H9 (cell line): Measurements from ENCODE around the gene ZNF467. TPM values are rescaled to one million over a fixed set of nuclear protein-coding genes. Genes with fewer than 3 reads are reported as not detected.

Source experiments
- DNase-seq: peaks from one replicate; pipeline ENCODE4 v3.0.0-alpha.2; 2017
- H2AFZ ChIP-seq: one replicate; pipeline ENCODE4 v1.6.1; 2013; ENCODE audit warnings: mild to moderate bottlenecking, low read length, control low read depth, moderate library complexity
- H2AK5ac ChIP-seq: 2 replicates; pipeline ENCODE4 v1.6.1; 2013; ENCODE audit warnings: low read length, control low read depth, mixed read lengths; ENCODE audit not compliant: insufficient read length
- H2BK120ac ChIP-seq: one replicate; pipeline ENCODE4 v1.6.1; 2013; ENCODE audit warnings: low read depth, mild to moderate bottlenecking, low read length, control low read depth, inconsistent platforms; ENCODE audit not compliant: poor library complexity, severe bottlenecking
- H2BK12ac ChIP-seq: 2 replicates; pipeline ENCODE4 v1.6.1; 2013; ENCODE audit warnings: low read length, control low read depth, mixed read lengths, low read depth; ENCODE audit not compliant: insufficient read length
- H2BK15ac ChIP-seq: 2 replicates; pipeline ENCODE4 v1.6.1; 2013; ENCODE audit warnings: low read depth, low read length, control low read depth
- H2BK20ac ChIP-seq: one replicate; pipeline ENCODE4 v1.6.1; 2013; ENCODE audit warnings: low read depth, mild to moderate bottlenecking, low read length, control low read depth, inconsistent platforms; ENCODE audit not compliant: poor library complexity, severe bottlenecking
- H2BK5ac ChIP-seq: 2 replicates; pipeline ENCODE4 v1.6.1; 2013; ENCODE audit warnings: low read length, control low read depth, mixed read lengths; ENCODE audit not compliant: insufficient read length
- H3K14ac ChIP-seq: 2 replicates; pipeline ENCODE4 v1.6.1; 2013; ENCODE audit warnings: low read length, control low read depth; ENCODE audit not compliant: insufficient read depth
- H3K18ac ChIP-seq: 2 replicates; pipeline ENCODE4 v1.6.1; 2013; ENCODE audit warnings: low read depth, mild to moderate bottlenecking, mixed read lengths, low read length, control low read depth; ENCODE audit not compliant: insufficient read length
- H3K23ac ChIP-seq: 2 replicates; pipeline ENCODE4 v1.6.1; 2013; ENCODE audit warnings: low read length, control low read depth, mixed read lengths, low read depth; ENCODE audit not compliant: insufficient read length
- H3K23me2 ChIP-seq: 2 replicates; pipeline ENCODE4 v1.6.1; 2013; ENCODE audit warnings: low read depth, mild to moderate bottlenecking, mixed read lengths, low read length, control low read depth; ENCODE audit not compliant: insufficient read length, poor library complexity, severe bottlenecking
- H3K27ac ChIP-seq: 2 replicates; pipeline ENCODE4 v1.5.1; 2013; ENCODE audit warnings: low read length, control low read depth, mixed read lengths, low read depth; ENCODE audit not compliant: insufficient read length
- H3K27me3 ChIP-seq: 2 replicates; pipeline ENCODE4 v1.6.1; 2013; ENCODE audit warnings: low read length, control low read depth, inconsistent platforms; ENCODE audit not compliant: insufficient read depth
- H3K4ac ChIP-seq: 2 replicates; pipeline ENCODE4 v1.6.1; 2013; ENCODE audit warnings: low read depth, mild to moderate bottlenecking, control low read depth, inconsistent platforms, low read length, moderate library complexity
- H3K4me1 ChIP-seq: 2 replicates; pipeline ENCODE4 v1.6.1; 2013; ENCODE audit warnings: low read length, control low read depth, inconsistent platforms; ENCODE audit not compliant: insufficient read depth
- H3K4me2 ChIP-seq: 2 replicates; pipeline ENCODE4 v1.6.1; 2013; ENCODE audit warnings: low read length, control low read depth, mixed read lengths; ENCODE audit not compliant: insufficient read length, insufficient read depth
- H3K56ac ChIP-seq: 2 replicates; pipeline ENCODE4 v1.6.1; 2013; ENCODE audit warnings: low read depth, mild to moderate bottlenecking, mixed read lengths, low read length, control low read depth; ENCODE audit not compliant: insufficient read length
- H3K79me1 ChIP-seq: 2 replicates; pipeline ENCODE4 v1.6.1; 2013; ENCODE audit warnings: low read depth, mild to moderate bottlenecking, moderate library complexity, low read length, control low read depth, inconsistent platforms; ENCODE audit not compliant: insufficient read depth, poor library complexity, severe bottlenecking
- H3K79me2 ChIP-seq: 2 replicates; pipeline ENCODE4 v1.6.1; 2013; ENCODE audit warnings: low read length, control low read depth, inconsistent platforms; ENCODE audit not compliant: insufficient read depth
- H3K9ac ChIP-seq: 2 replicates; pipeline ENCODE4 v1.6.1; 2013; ENCODE audit warnings: low read length, control low read depth, mixed read lengths; ENCODE audit not compliant: insufficient read length; ENCODE audit errors: extremely low read depth
- H3K9me3 ChIP-seq: one replicate; pipeline ENCODE4 v1.6.1; 2013; ENCODE audit warnings: low read depth, low read length, inconsistent platforms; ENCODE audit not compliant: control insufficient read depth
- H3T11ph ChIP-seq: one replicate; pipeline ENCODE4 v1.6.1; 2013; ENCODE audit warnings: mild to moderate bottlenecking, low read length, control low read depth, inconsistent platforms
- H4K20me1 ChIP-seq: one replicate; pipeline ENCODE4 v1.6.1; 2013; ENCODE audit not compliant: control insufficient read depth, insufficient read length, insufficient read depth
- H4K5ac ChIP-seq: 2 replicates; pipeline ENCODE4 v1.6.1; 2013; ENCODE audit warnings: low read depth, mild to moderate bottlenecking, mixed read lengths, low read length, control low read depth; ENCODE audit not compliant: insufficient read length
- H4K8ac ChIP-seq: replicated peaks from 2 replicates; pipeline ENCODE4 v1.6.1; 2013; ENCODE audit warnings: low read length, control low read depth, mixed read lengths, low read depth; ENCODE audit not compliant: insufficient read length
- H4K91ac ChIP-seq: 2 replicates; pipeline ENCODE4 v1.6.1; 2013; ENCODE audit warnings: low read depth, mild to moderate bottlenecking, moderate library complexity, mixed read lengths, low read length, control low read depth; ENCODE audit not compliant: insufficient read length
- H3K27ac Mint-ChIP-seq, 3 experiments: 2 replicates in 2 of 3; 3 replicates in 1 of 3; pipeline ENCODE4 v1.8.0; 2020 to 2021; ENCODE audit warnings: mixed read lengths in 3 of 3, mild to moderate bottlenecking in 1 of 3, moderate library complexity in 1 of 3
- H3K27me3 Mint-ChIP-seq: 2 replicates; pipeline ENCODE4 v1.8.0; 2021; ENCODE audit warnings: low read depth, mild to moderate bottlenecking, moderate library complexity, mixed read lengths
- H3K36me3 Mint-ChIP-seq, 3 experiments: 2 replicates in 2 of 3; 3 replicates in 1 of 3; pipeline ENCODE4 v1.8.0; 2020 to 2021; ENCODE audit warnings: low read depth in 3 of 3, mixed read lengths in 3 of 3; ENCODE audit not compliant: insufficient read depth in 1 of 3
- H3K4me1 Mint-ChIP-seq, 2 experiments: 2 replicates each; pipeline ENCODE4 v1.8.0; 2020; ENCODE audit warnings: mixed read lengths in 2 of 2
- H3K4me3 Mint-ChIP-seq, 2 experiments: 2 replicates in 1 of 2; 3 replicates in 1 of 2; pipeline ENCODE4 v1.8.0; 2020 to 2021; ENCODE audit warnings: mild to moderate bottlenecking in 2 of 2, mixed read lengths in 2 of 2, moderate library complexity in 1 of 2
- H3K9me3 Mint-ChIP-seq, 2 experiments: 2 replicates in 1 of 2; 3 replicates in 1 of 2; pipeline ENCODE4 v1.8.0; 2020; ENCODE audit warnings: mild to moderate bottlenecking in 2 of 2, mixed read lengths in 2 of 2, moderate library complexity in 1 of 2
- WGBS: extraction: QIAGEN DNeasy Blood & Tissue Kit; methylation state at CpG from one replicate; pipeline ENCODE4 v1.1.7; 2013; ENCODE audit warnings: missing lambda C conversion rate, low lambda C conversion rate, mixed read lengths; ENCODE audit not compliant: insufficient read length; ENCODE audit errors: extremely low coverage; 5-methylcytosine and 5-hydroxymethylcytosine counted together
- total RNA-seq: library from RNA; stranded (reverse); gene quantifications from 2 replicates; pipeline ENCODE4 v1.2.1, GENCODE V29; 2021
- TF ChIP-seq, protein P1 (sequence below): fragments of 200-600 bp; sonication (generic); conservative IDR thresholded peaks from 3 replicates; pipeline ENCODE4 v1.8.0; 2021; ENCODE audit warnings: antibody characterized with exemption, mild to moderate bottlenecking

The ZNF467 gene
- total RNA-seq, 1 experiment from 2014 or later: 0.31 TPM

DNA sequence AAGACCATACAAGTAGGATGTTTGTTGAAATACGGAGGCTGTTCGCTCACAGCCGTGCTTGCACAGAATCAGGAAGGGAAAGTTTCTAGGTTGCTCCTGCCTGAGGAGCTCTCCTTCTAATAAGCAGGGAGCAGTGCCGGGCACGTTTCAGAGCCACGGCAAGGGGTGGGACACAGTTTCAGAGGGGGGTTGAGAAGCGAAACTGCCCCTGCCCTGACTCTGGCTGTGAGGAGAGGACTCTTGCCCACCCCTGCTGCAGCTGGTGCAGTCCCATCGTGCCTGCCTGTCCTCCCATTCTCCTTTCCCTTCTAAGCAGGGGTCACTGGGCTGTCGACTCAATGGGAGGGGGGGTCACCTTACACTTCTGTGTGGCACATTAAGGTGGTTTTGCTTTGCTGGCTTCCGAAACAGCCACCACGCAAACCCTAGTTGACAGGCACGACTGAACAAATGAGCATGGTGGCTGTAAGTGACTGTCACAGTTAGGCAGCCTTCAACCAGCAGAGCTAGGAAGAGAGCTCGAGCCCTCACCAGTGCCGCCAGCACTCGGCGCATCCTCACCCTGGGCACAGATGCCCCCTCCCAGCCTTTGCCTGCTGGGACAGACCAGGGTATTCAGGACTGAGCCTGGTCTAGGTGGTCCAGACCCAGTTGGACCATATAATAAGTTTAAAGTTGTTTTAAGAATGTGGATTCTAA, 37.5 kb downstream of the ZNF467 start:
- H4K20me1 ChIP-seq: no peaks in the 10 kb centered on the region
- H3K36me3 Mint-ChIP-seq: peaks cover under 1 to 14% (median 4%) of the 10 kb centered on the region in 3 experiments; a peak in 6 of 7 replicates
- H3K9me3 ChIP-seq: no peaks in the 10 kb centered on the region
- no peak overlapping the region for H3K4me3 Mint-ChIP-seq
- H3K14ac ChIP-seq: no peak overlapping the region
- H3K4ac ChIP-seq: no peak overlapping the region; the same call in 1 of the 2 replicates
- no peak overlapping the region for H2BK20ac ChIP-seq
- H3K27me3 ChIP-seq: no peaks in the 10 kb centered on the region
- TF ChIP-seq, protein P1, sequence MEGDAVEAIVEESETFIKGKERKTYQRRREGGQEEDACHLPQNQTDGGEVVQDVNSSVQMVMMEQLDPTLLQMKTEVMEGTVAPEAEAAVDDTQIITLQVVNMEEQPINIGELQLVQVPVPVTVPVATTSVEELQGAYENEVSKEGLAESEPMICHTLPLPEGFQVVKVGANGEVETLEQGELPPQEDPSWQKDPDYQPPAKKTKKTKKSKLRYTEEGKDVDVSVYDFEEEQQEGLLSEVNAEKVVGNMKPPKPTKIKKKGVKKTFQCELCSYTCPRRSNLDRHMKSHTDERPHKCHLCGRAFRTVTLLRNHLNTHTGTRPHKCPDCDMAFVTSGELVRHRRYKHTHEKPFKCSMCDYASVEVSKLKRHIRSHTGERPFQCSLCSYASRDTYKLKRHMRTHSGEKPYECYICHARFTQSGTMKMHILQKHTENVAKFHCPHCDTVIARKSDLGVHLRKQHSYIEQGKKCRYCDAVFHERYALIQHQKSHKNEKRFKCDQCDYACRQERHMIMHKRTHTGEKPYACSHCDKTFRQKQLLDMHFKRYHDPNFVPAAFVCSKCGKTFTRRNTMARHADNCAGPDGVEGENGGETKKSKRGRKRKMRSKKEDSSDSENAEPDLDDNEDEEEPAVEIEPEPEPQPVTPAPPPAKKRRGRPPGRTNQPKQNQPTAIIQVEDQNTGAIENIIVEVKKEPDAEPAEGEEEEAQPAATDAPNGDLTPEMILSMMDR: no peak
- H3K23ac ChIP-seq: no peak overlapping the region
- no peak overlapping the region for H4K8ac ChIP-seq
- H3K56ac ChIP-seq: no peak overlapping the region
- no peak overlapping the region for H2BK15ac ChIP-seq
- H3K27ac ChIP-seq: no peak overlapping the region
- H3K18ac ChIP-seq: peak overlapping the region; percentile 16
- H2BK5ac ChIP-seq: no peak overlapping the region
- H2BK12ac ChIP-seq: no peak overlapping the region
- H3T11ph ChIP-seq: no peak overlapping the region
- peaks cover 19% of the 10 kb centered on the region for H3K27me3 Mint-ChIP-seq
- no peaks in the 10 kb centered on the region for H3K79me1 ChIP-seq
- H3K9me3 Mint-ChIP-seq: no peaks in the 10 kb centered on the region; a peak in 1 of 5 replicates
- H3K27ac Mint-ChIP-seq: no peak overlapping the region
- no peak overlapping the region for H4K91ac ChIP-seq
- no peak overlapping the region for H2AK5ac ChIP-seq
- H3K4me2 ChIP-seq: no peak overlapping the region
- no peaks in the 10 kb centered on the region for H3K4me1 ChIP-seq
- WGBS: no CpG with 5 or more reads among the region's 16 CpGs
- no peak overlapping the region for H2BK120ac ChIP-seq
- DNase-seq: no peak
- no peak overlapping the region for H4K5ac ChIP-seq
- H3K9ac ChIP-seq: no peak overlapping the region
- H3K23me2 ChIP-seq: no peaks in the 10 kb centered on the region
- peaks cover 0 to 3% of the 10 kb centered on the region in 2 experiments; a peak in 2 of 4 replicates for H3K4me1 Mint-ChIP-seq
- no peak overlapping the region for H2AFZ ChIP-seq
- H3K79me2 ChIP-seq: no peaks in the 10 kb centered on the region
